Amygdala (tissue), 56 donors: ENCODE data around the gene PDE1A.

ENCODE experiments used
- DNase-seq, 56 donors: peaks; one replicate each; lab custom pipeline; 2025; lab: John Stamatoyannopoulos, UW

PDE1A gene

GRCh38 chr2:182426918-182427240 is at the start of gene PDE1A:
Gene PDE1A, minus strand, starts transcription at chr2:182427036.
- no peak for DNase-seq

DNA sequence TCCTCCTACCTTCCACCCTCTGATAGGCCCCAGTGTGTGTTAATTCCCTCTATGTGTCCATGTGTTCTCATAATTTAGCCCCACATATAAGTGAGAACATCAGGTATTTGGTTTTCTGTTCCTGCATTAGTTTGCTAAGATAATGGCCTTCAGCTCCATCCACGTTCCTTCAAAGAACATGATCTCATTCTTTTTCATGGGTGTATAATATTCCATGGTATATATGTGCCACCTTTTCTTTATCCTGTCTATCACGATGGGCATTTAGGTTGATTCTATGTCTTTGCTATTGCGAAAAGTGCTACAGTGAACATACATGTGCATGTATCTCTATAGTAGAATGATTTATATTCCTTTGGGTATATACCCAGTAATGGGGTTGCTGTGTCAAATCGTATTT is 46.8 kb upstream of the PDE1A start:
- no peak for DNase-seq

- no peak for DNase-seq
Observed at GRCh38 chr2:182463760-182464159, 36.9 kb upstream of the PDE1A start.

DNA sequence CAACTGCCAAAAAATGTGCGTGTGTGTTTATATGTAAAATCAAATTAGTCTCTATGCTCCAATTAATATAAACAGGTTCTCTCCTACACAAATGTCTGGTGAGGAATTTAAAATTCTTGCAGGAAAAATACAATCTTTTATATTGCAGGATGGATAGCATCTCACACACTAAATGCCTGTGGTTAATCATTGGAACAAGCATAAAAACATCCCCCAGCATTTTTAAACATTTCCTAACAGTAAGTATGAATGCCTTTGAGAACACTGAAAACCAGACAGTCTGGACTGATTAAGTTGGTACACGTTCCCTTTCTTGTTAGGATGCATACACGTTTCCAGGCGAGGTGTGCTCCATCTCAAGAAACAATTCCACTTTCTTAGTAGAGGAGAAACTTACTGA is 29.9 kb upstream of the PDE1A start:
- DNase-seq, result no peak

DNA sequence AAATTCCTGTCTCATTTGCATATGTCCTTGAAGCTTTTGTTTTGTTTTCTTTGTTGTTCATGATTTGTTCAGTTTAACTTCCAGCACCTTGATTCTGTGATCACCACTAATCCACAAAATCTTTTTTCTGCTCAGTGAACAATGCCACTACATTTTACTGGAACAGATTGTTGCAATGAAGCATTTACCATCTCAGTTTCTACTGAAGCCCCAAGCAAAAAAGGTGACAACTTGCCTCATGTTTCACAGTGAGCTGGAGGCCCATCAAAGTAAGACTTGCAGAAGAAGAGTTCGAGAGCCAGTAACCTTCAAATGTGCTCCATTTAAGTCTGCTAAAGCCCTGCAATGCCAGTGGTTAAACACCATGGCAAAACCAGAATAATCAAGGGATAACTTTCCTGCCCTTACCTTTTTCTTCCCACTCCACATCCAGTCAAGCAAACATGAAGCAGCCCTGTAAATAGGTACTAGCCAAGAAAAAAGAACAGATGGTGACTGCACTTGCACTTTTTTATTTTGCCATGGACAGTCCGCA is 25.7 kb upstream of the PDE1A start:
- DNase-seq, result no peak

- no peak for DNase-seq
Observed at GRCh38 chr2:182448371-182448770, 21.5 kb upstream of the PDE1A start.

DNA sequence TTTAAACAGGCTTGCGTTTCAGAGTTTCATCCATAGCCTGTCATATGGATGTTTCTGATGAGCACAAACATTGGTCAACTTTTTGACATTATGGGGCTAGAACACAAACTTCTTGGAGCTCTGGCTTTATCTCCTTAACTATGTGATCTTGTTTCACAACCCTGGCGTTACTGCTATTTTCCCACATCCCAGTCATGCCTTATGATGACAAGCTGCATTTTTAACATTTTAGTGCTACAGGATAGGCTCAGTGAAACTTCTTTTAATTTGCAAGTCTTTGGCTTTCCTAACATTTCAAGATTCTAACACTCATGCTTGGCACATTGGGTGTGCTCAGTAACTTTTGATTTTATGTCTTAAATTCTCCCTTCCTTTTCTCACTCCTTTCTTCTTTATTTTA is 21.0 kb upstream of the PDE1A start:
- no peak for DNase-seq

- DNase-seq, result no peak
Observed at GRCh38 chr2:182447163-182447562, 20.3 kb upstream of the PDE1A start.

GRCh38 chr2:182446087-182446486 is 19.3 kb upstream of the PDE1A start:
- DNase-seq, result no peak

GRCh38 chr2:182445391-182445965 is 18.6 kb upstream of the PDE1A start:
- DNase-seq, result no peak

GRCh38 chr2:182444806-182445205 is 18.0 kb upstream of the PDE1A start:
- no peak for DNase-seq

DNA sequence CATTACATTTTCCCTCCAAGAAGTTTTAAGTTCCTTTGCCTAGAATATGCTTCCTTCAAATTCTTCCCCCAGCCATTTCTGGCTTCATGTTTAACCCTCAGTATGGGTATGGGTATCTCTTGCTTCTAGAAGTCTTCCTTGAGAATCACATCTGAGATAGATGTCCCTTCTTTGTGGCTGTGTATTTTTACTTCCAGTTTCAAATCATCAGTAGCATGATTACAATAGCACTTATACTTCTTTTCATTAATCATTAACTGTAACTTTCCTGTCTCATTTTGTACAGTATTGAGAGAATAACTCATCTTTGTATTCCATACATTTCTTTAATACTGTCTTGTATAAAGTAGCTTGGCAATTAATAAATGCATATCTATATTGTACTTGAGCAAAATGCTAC is 17.3 kb upstream of the PDE1A start:
- DNase-seq, result no peak

- DNase-seq, result no peak
Observed at GRCh38 chr2:182436252-182436651, 9.4 kb upstream of the PDE1A start.

GRCh38 chr2:182435754-182436153 is 8.9 kb upstream of the PDE1A start:
- no peak for DNase-seq

- no peak for DNase-seq
Observed at GRCh38 chr2:182432051-182432450, 5.2 kb upstream of the PDE1A start.

DNA sequence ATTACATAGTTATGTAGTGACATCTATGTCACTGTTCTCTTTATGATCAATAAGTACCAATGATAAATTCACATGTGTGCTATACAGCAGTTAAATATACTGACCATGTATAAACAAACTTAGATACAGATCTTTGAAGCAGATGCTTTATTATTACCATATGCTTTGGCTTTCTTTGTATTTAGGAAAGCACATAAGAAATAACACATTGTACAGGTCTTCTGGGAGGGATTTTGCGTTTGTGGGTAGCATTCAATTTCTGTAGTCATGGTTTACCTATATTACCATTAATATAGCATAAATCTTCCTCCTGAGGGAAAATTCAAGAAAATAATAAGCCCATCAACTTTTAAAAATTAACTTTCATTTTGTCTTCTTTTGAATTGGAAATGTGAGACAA is 1.6 kb upstream of the PDE1A start:
- no peak for DNase-seq

DNA sequence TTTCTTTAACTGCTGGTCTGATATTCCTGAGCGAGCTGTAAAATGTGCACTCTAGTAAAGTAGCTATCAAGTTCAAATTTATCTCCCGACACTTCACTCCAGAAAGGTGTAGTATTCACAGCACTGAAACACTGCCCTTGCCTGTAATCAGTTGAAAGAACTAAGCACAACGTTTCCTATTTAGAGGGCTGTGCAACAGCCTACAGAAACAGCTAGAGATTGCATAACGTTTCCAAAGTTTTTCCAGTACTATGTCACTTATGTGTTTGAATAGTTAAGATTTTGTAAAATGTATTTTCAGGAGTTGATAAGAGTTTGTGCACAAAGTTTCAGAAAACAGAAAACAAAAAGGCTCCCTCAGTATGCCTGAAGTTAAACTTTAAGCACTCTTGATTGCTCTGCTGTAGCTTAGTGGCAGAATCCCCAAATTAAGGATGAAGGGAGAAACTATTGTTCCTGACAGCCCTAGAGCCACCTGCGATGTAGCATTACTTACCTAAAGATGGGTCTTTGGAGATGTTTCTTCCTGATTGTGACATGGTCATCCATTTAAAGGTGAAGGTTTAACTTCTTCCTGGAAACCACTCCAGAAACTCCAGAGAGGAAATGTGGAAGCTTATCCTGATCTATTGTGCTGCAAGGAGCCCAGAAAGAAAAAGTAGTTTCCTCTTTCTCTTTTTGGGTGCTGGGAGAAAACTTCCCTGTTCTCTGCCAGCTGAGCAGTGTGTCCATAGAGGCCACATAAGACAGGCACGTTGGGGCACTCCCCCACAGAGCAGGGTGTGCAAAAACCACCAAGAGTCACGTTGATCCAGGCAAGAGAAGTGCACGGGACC is 536 bp downstream of the PDE1A start:
- no peak for DNase-seq

GRCh38 chr2:182422864-182423263 is 4.0 kb downstream of the PDE1A start:
- no peak for DNase-seq

GRCh38 chr2:182420669-182421068 is 6.2 kb downstream of the PDE1A start:
- no peak for DNase-seq

GRCh38 chr2:182416861-182417260 is 10.0 kb downstream of the PDE1A start:
- no peak for DNase-seq

DNA sequence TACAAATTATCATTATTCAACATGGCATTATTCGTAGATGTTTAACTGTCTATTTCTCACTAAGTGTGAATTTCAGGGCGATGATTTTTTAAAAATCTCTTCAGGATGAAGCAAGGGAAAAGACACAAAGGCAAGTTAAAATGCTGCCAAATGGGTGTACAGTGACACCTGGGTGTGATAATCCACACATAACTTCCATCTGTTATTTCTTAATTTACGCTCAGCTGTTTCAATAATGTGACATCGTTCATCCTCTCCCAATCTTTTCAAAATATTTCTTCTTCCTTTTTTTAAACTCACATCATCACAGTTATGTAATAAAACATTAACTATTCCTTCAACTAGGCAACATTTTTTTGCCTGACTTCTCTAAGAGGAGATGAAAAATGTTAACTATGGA is 10.6 kb downstream of the PDE1A start:
- no peak for DNase-seq

GRCh38 chr2:182415771-182416170 is 11.1 kb downstream of the PDE1A start:
- no peak for DNase-seq
